Central memory CD8-positive, alpha-beta T cell (primary cell): ENCODE data around the gene FHAD1.

Experiments
- ATAC-seq: fragments of 150-1000 bp; cut with Tn5 transposase; replicated peaks from 2 replicates; pipeline ENCODE4 v1.10.0; 2022; ENCODE audit warnings: mild to moderate bottlenecking, moderate FRiP score, moderate number of reproducible peaks; ENCODE audit not compliant: poor library complexity, severe bottlenecking; ENCODE audit errors: extremely low read depth
- DNase-seq, 2 donors: peaks; one replicate each; pipeline ENCODE4 v3.0.0; 2021; ENCODE audit warnings: low spot score in 2 of 2
- H3K27ac Mint-ChIP-seq: one replicate; pipeline ENCODE4 v1.8.0; 2022; ENCODE audit warnings: low read depth, mild to moderate bottlenecking, moderate library complexity, mixed read lengths
- H3K27me3 Mint-ChIP-seq: one replicate; pipeline ENCODE4 v1.8.0; 2022; ENCODE audit warnings: mixed read lengths
- H3K36me3 Mint-ChIP-seq: one replicate; pipeline ENCODE4 v1.8.0; 2022; ENCODE audit warnings: mild to moderate bottlenecking, moderate library complexity, mixed read lengths; ENCODE audit not compliant: insufficient read depth
- H3K4me1 Mint-ChIP-seq: one replicate; pipeline ENCODE4 v1.8.0; 2022; ENCODE audit warnings: mixed read lengths
- H3K4me3 Mint-ChIP-seq: one replicate; pipeline ENCODE4 v1.8.0; 2022; ENCODE audit warnings: mild to moderate bottlenecking, moderate library complexity, mixed read lengths
- H3K9me3 Mint-ChIP-seq: one replicate; pipeline ENCODE4 v1.8.0; 2022; ENCODE audit warnings: mixed read lengths

Gene FHAD1

GRCh38 chr1:15336866-15337265 is 89.8 kb downstream of the FHAD1 start:
- H3K27me3 Mint-ChIP-seq = no peaks in the 10 kb centered on the region
- DNase-seq = no peak
- no peak overlapping the region for H3K27ac Mint-ChIP-seq
- H3K4me1 Mint-ChIP-seq = peaks cover 20% of the 10 kb centered on the region
- no peaks in the 10 kb centered on the region for H3K36me3 Mint-ChIP-seq
- no peaks in the 10 kb centered on the region for H3K9me3 Mint-ChIP-seq
- no peak for ATAC-seq
- H3K4me3 Mint-ChIP-seq = no peak overlapping the region

- Mint-ChIP-seq H3K27me3 (no peaks in the 10 kb centered on the region), H3K4me3 (no peak overlapping the region), H3K4me1 (peaks cover 25% of the 10 kb centered on the region), H3K27ac (no peak overlapping the region), H3K9me3 (no peaks in the 10 kb centered on the region), H3K36me3 (no peaks in the 10 kb centered on the region)
- DNase-seq (no peak), ATAC-seq (no peak)
Observed at GRCh38 chr1:15337656-15338402, 90.8 kb downstream of the FHAD1 start.

- H3K36me3 Mint-ChIP-seq = no peaks in the 10 kb centered on the region
- H3K27ac Mint-ChIP-seq = no peak overlapping the region
- H3K9me3 Mint-ChIP-seq = no peaks in the 10 kb centered on the region
- H3K4me1 Mint-ChIP-seq = peaks cover 41% of the 10 kb centered on the region
- no peaks in the 10 kb centered on the region for H3K27me3 Mint-ChIP-seq
- ATAC-seq (no peak), DNase-seq (no peak)
- no peak overlapping the region for H3K4me3 Mint-ChIP-seq
Observed at GRCh38 chr1:15339570-15339969, 92.5 kb downstream of the FHAD1 start.

- Mint-ChIP-seq H3K27me3 (no peaks in the 10 kb centered on the region), H3K36me3 (peaks cover 3% of the 10 kb centered on the region), H3K27ac (peak overlapping the region; percentile 97), H3K9me3 (peaks cover 7% of the 10 kb centered on the region), H3K4me1 (peaks cover 57% of the 10 kb centered on the region), H3K4me3 (peak overlapping the region; percentile 64)
- no peak for ATAC-seq
- DNase-seq = no peak
Observed at GRCh38 chr1:15341228-15341627, 94.2 kb downstream of the FHAD1 start.

GRCh38 chr1:15341634-15342407 is 94.8 kb downstream of the FHAD1 start:
- no peaks in the 10 kb centered on the region for H3K27me3 Mint-ChIP-seq
- peak overlapping the region; percentile 97 for H3K27ac Mint-ChIP-seq
- DNase-seq = no peak
- peaks cover 3% of the 10 kb centered on the region for H3K36me3 Mint-ChIP-seq
- ATAC-seq = peak; percentile 57
- H3K4me1 Mint-ChIP-seq = peaks cover 63% of the 10 kb centered on the region
- peaks cover 7% of the 10 kb centered on the region for H3K9me3 Mint-ChIP-seq
- peak overlapping the region; percentile 64 for H3K4me3 Mint-ChIP-seq

GRCh38 chr1:15342408-15342967 is 95.5 kb downstream of the FHAD1 start:
- Mint-ChIP-seq H3K27ac (peak overlapping the region; percentile 97), H3K4me1 (peaks cover 70% of the 10 kb centered on the region), H3K36me3 (peaks cover 3% of the 10 kb centered on the region), H3K4me3 (peak overlapping the region; percentile 64), H3K27me3 (no peaks in the 10 kb centered on the region), H3K9me3 (peaks cover 7% of the 10 kb centered on the region)
- ATAC-seq = no peak
- no peak for DNase-seq

- Mint-ChIP-seq H3K36me3 (peaks cover 3% of the 10 kb centered on the region), H3K27ac (peak overlapping the region; percentile 90), H3K4me1 (peaks cover 71% of the 10 kb centered on the region), H3K9me3 (peaks cover 7% of the 10 kb centered on the region), H3K4me3 (peak overlapping the region; percentile 44), H3K27me3 (no peaks in the 10 kb centered on the region)
- DNase-seq (no peak), ATAC-seq (no peak)
Observed at GRCh38 chr1:15343099-15343498, 96.1 kb downstream of the FHAD1 start.

- Mint-ChIP-seq H3K4me3 (peak overlapping the region; percentile 44), H3K4me1 (peaks cover 71% of the 10 kb centered on the region), H3K27me3 (no peaks in the 10 kb centered on the region), H3K36me3 (peaks cover 3% of the 10 kb centered on the region), H3K27ac (peak overlapping the region; percentile 90), H3K9me3 (peaks cover 7% of the 10 kb centered on the region)
- no peak for ATAC-seq
- no peak for DNase-seq
Observed at GRCh38 chr1:15343729-15344128, 96.7 kb downstream of the FHAD1 start.

- ATAC-seq (no peak), DNase-seq (no peak)
- Mint-ChIP-seq H3K4me3 (peak overlapping the region; percentile 51), H3K4me1 (peaks cover 75% of the 10 kb centered on the region), H3K27me3 (no peaks in the 10 kb centered on the region), H3K36me3 (peaks cover 3% of the 10 kb centered on the region), H3K9me3 (peaks cover 7% of the 10 kb centered on the region), H3K27ac (peak overlapping the region; percentile 90)
Observed at GRCh38 chr1:15344380-15344779, 97.4 kb downstream of the FHAD1 start.

GRCh38 chr1:15344800-15345704 is 98.0 kb downstream of the FHAD1 start:
- H3K4me3 Mint-ChIP-seq = peak overlapping the region; percentile 51
- peaks cover 3% of the 10 kb centered on the region for H3K36me3 Mint-ChIP-seq
- peaks cover 7% of the 10 kb centered on the region for H3K9me3 Mint-ChIP-seq
- no peaks in the 10 kb centered on the region for H3K27me3 Mint-ChIP-seq
- peaks cover 75% of the 10 kb centered on the region for H3K4me1 Mint-ChIP-seq
- DNase-seq (no peak), ATAC-seq (no peak)
- H3K27ac Mint-ChIP-seq = peak overlapping the region; percentile 90

- peaks cover 3% of the 10 kb centered on the region for H3K36me3 Mint-ChIP-seq
- H3K9me3 Mint-ChIP-seq = peaks cover 7% of the 10 kb centered on the region
- H3K4me3 Mint-ChIP-seq = peak overlapping the region; percentile 51
- peak overlapping the region; percentile 90 for H3K27ac Mint-ChIP-seq
- no peaks in the 10 kb centered on the region for H3K27me3 Mint-ChIP-seq
- ATAC-seq (peak; percentile 92), DNase-seq (peak; percentile 42 to 64)
- H3K4me1 Mint-ChIP-seq = peaks cover 75% of the 10 kb centered on the region
Observed at GRCh38 chr1:15345705-15346345, 98.8 kb downstream of the FHAD1 start.
